Smooth muscle cell (in vitro differentiated cells): Measurements from ENCODE around the gene CEP72. TPM values are rescaled to one million over a fixed set of nuclear protein-coding genes. Genes with fewer than 3 reads are reported as not detected.
"Not testable (repeated sequence)": the region's sequence is repeated elsewhere in the genome, so short reads cannot be mapped to it uniquely, and the experiment has no call there.

ENCODE experiments used
- DNase-seq: peaks from one replicate; lab custom pipeline; 2025; ENCODE audit not compliant: unreplicated experiment; lab: John Stamatoyannopoulos, UW
- H2AFZ ChIP-seq: fragments of 200-600 bp; sonication (generic); 2 replicates; pipeline ENCODE4 v1.6.0; 2016; ENCODE audit warnings: antibody characterized with exemption, low read depth, mild to moderate bottlenecking
- H3F3A ChIP-seq: fragments of 200-600 bp; sonication (generic); 2 replicates; pipeline ENCODE4 v1.6.0; 2017; ENCODE audit warnings: antibody characterized with exemption, low read depth
- H3K27ac ChIP-seq: fragments of 200-600 bp; sonication (generic); 2 replicates; pipeline ENCODE4 v1.5.1; 2016; ENCODE audit warnings: low read depth, mild to moderate bottlenecking
- H3K27me3 ChIP-seq: fragments of 200-600 bp; sonication (generic); 2 replicates; pipeline ENCODE4 v1.6.1; 2016; ENCODE audit warnings: low read depth, mild to moderate bottlenecking
- H3K36me3 ChIP-seq: fragments of 200-600 bp; sonication (generic); 2 replicates; pipeline ENCODE4 v1.5.1; 2016; ENCODE audit warnings: low read depth
- H3K4me1 ChIP-seq: fragments of 200-600 bp; sonication (generic); 2 replicates; pipeline ENCODE4 v1.5.1; 2016; ENCODE audit warnings: low read depth
- H3K4me2 ChIP-seq: fragments of 200-600 bp; sonication (generic); 2 replicates; pipeline ENCODE4 v1.6.0; 2016; ENCODE audit warnings: mild to moderate bottlenecking
- H3K4me3 ChIP-seq: fragments of 200-600 bp; sonication (generic); 2 replicates; pipeline ENCODE4 v1.5.1; 2016; ENCODE audit warnings: mild to moderate bottlenecking
- H3K79me2 ChIP-seq: fragments of 200-600 bp; sonication (generic); 2 replicates; pipeline ENCODE4 v1.6.0; 2016; ENCODE audit warnings: low read depth, mild to moderate bottlenecking
- H3K9ac ChIP-seq: fragments of 200-600 bp; sonication (generic); 2 replicates; pipeline ENCODE4 v1.6.0; 2016; ENCODE audit warnings: low read depth
- H3K9me3 ChIP-seq: fragments of 200-600 bp; sonication (generic); replicated peaks from 2 replicates; pipeline ENCODE4 v1.5.1; 2016; ENCODE audit warnings: low read depth
- H4K20me1 ChIP-seq: fragments of 200-600 bp; sonication (generic); 2 replicates; pipeline ENCODE4 v1.6.0; 2016; ENCODE audit warnings: low read depth
- CTCF ChIP-seq: fragments of 200-600 bp; sonication (generic); IDR thresholded peaks from 2 replicates; pipeline ENCODE4 v1.5.1; 2017; ENCODE audit warnings: borderline replicate concordance, mild to moderate bottlenecking, antibody characterized with exemption; ENCODE audit not compliant: insufficient read depth, poor library complexity, severe bottlenecking
- WGBS: methylation state at CpG from one replicate; pipeline ENCODE4 v1.1.7; 2016; ENCODE audit warnings: low lambda C conversion rate; 5-methylcytosine and 5-hydroxymethylcytosine counted together
- polyA plus RNA-seq: library from polyadenylated mRNA; unstranded; fragments of >200 nt; fragmentation: Nextera tagmentation; extraction: Ambion mirVana; gene quantifications from 2 replicates; pipeline ENCODE4 v1.2.1, GENCODE V29; 2016
- total RNA-seq: library from RNA; depleted of rRNA; stranded (reverse); fragments of >200 nt; gene quantifications from 2 replicates; pipeline ENCODE4 v1.2.3, GENCODE V29; 2014

Gene CEP72
- total and polyA plus RNA-seq, 2 experiments from 2014 or later, result 2.7 to 4.0 TPM

- Histone ChIP-seq H3K9ac (no peak overlapping the region), H3K9me3 (no peaks in the 10 kb centered on the region), H4K20me1 (no peaks in the 10 kb centered on the region), H3K27me3 (no peaks in the 10 kb centered on the region), H3K36me3 (no peaks in the 10 kb centered on the region), H3K4me1 (no peaks in the 10 kb centered on the region), H3K4me2 (no peak overlapping the region), H3F3A (no peaks in the 10 kb centered on the region), H3K4me3 (no peak overlapping the region), H3K27ac (no peak overlapping the region), H2AFZ (no peak overlapping the region), H3K79me2 (no peaks in the 10 kb centered on the region)
- no peak for DNase-seq
- TF ChIP-seq CTCF, result no peak
- WGBS, result 94% methylated on average over 13 of the region's 13 CpGs
Measured at GRCh38 chr5:624951-625230, 12.8 kb downstream of the CEP72 start.

- no peaks in the 10 kb centered on the region for H3K4me1 ChIP-seq
- H3K4me2 ChIP-seq, result no peak overlapping the region
- WGBS, result 98% methylated on average over 16 of the region's 16 CpGs
Measured at GRCh38 chr5:625516-625915, 13.4 kb downstream of the CEP72 start.

GRCh38 chr5:626850-627249, 14.7 kb downstream of the CEP72 start:
- no peaks in the 10 kb centered on the region for H3F3A ChIP-seq
- H2AFZ ChIP-seq, result no peak overlapping the region
- DNase-seq, result no peak
- H3K4me2 ChIP-seq, result no peak overlapping the region
- 92% methylated on average over 3 of the region's 3 CpGs for WGBS
- H4K20me1 ChIP-seq, result no peaks in the 10 kb centered on the region
- H3K9ac ChIP-seq, result no peak overlapping the region
- no peak overlapping the region for H3K4me3 ChIP-seq
- H3K4me1 ChIP-seq, result no peaks in the 10 kb centered on the region
- no peak for TF ChIP-seq CTCF
- H3K9me3 ChIP-seq, result no peaks in the 10 kb centered on the region
- no peak overlapping the region for H3K27ac ChIP-seq
- no peaks in the 10 kb centered on the region for H3K27me3 ChIP-seq
- H3K36me3 ChIP-seq, result no peaks in the 10 kb centered on the region
- no peaks in the 10 kb centered on the region for H3K79me2 ChIP-seq

More at GRCh38 chr5:625516-625915, 13.4 kb downstream of the CEP72 start:
- H3F3A ChIP-seq, result no peaks in the 10 kb centered on the region
- DNase-seq, result no peak
- H3K27ac ChIP-seq, result no peak overlapping the region
- H2AFZ ChIP-seq, result no peak overlapping the region
- no peaks in the 10 kb centered on the region for H3K79me2 ChIP-seq
- no peaks in the 10 kb centered on the region for H4K20me1 ChIP-seq
- H3K4me3 ChIP-seq, result no peak overlapping the region
- no peaks in the 10 kb centered on the region for H3K27me3 ChIP-seq
- no peaks in the 10 kb centered on the region for H3K9me3 ChIP-seq
- H3K9ac ChIP-seq, result no peak overlapping the region
- TF ChIP-seq CTCF, result no peak
- H3K36me3 ChIP-seq, result no peaks in the 10 kb centered on the region

- no peaks in the 10 kb centered on the region for H3K79me2 ChIP-seq
- 97% methylated on average over 24 of the region's 24 CpGs for WGBS
- H3F3A ChIP-seq, result no peaks in the 10 kb centered on the region
- H3K4me3 ChIP-seq, result no peak overlapping the region
- no peak overlapping the region for H2AFZ ChIP-seq
- no peak for TF ChIP-seq CTCF
- H4K20me1 ChIP-seq, result no peaks in the 10 kb centered on the region
- no peak overlapping the region for H3K27ac ChIP-seq
- DNase-seq, result no peak
- no peak overlapping the region for H3K4me2 ChIP-seq
- no peaks in the 10 kb centered on the region for H3K4me1 ChIP-seq
- no peak overlapping the region for H3K9ac ChIP-seq
- H3K36me3 ChIP-seq, result no peaks in the 10 kb centered on the region
- H3K27me3 ChIP-seq, result no peaks in the 10 kb centered on the region
- H3K9me3 ChIP-seq, result no peaks in the 10 kb centered on the region
Measured at GRCh38 chr5:627840-628239, 15.7 kb downstream of the CEP72 start.

- H3F3A ChIP-seq, H3K27ac ChIP-seq, H3K9me3 ChIP-seq, H4K20me1 ChIP-seq, H3K27me3 ChIP-seq, H3K4me2 ChIP-seq, H3K9ac ChIP-seq, H3K36me3 ChIP-seq, H2AFZ ChIP-seq, H3K4me1 ChIP-seq, H3K79me2 ChIP-seq, DNase-seq, H3K4me3 ChIP-seq: not testable (repeated sequence)
- WGBS, result 93% methylated on average over 18 of the region's 21 CpGs
Measured at GRCh38 chr5:628351-629205, 16.4 kb downstream of the CEP72 start.
